GM23338 (cell line): Measurements from ENCODE around the gene PTK6. TPM values are rescaled to one million over a fixed set of nuclear protein-coding genes. Genes with fewer than 3 reads are reported as not detected.

Source experiments
- ATAC-seq: fragments of 200-7000 bp; cut with Tn5 transposase; 3 replicates; pipeline ENCODE4 v1.9.1; 2020
- DNase-seq: peaks from one replicate; pipeline ENCODE4 v3.0.0-alpha.2; 2015; ENCODE audit warnings: low spot score
- H2AFZ ChIP-seq: fragments of 200-600 bp; sonication (generic); 2 replicates; pipeline ENCODE4 v1.8.0; 2016; ENCODE audit warnings: antibody characterized with exemption, mild to moderate bottlenecking, moderate library complexity
- H3F3A ChIP-seq: fragments of 200-600 bp; sonication (generic); replicated peaks from 2 replicates; pipeline ENCODE4 v1.8.0; 2017; ENCODE audit warnings: antibody characterized with exemption, mixed run types, low read depth
- H3K27ac ChIP-seq: fragments of 200-600 bp; sonication (generic); 2 replicates; pipeline ENCODE4 v1.6.1; 2016; ENCODE audit warnings: low read depth
- H3K27me3 ChIP-seq: fragments of 200-600 bp; sonication (generic); 2 replicates; pipeline ENCODE4 v1.8.0; 2016; ENCODE audit warnings: mild to moderate bottlenecking, mixed run types, moderate library complexity; ENCODE audit not compliant: insufficient read depth
- H3K36me3 ChIP-seq: fragments of 200-600 bp; sonication (generic); 2 replicates; pipeline ENCODE4 v1.8.0; 2016; ENCODE audit warnings: mild to moderate bottlenecking; ENCODE audit not compliant: insufficient read depth
- H3K4me1 ChIP-seq: fragments of 200-600 bp; sonication (generic); 2 replicates; pipeline ENCODE4 v1.8.0; 2016; ENCODE audit warnings: mild to moderate bottlenecking, moderate library complexity; ENCODE audit not compliant: insufficient read depth
- H3K4me2 ChIP-seq: fragments of 200-600 bp; sonication (generic); 2 replicates; pipeline ENCODE4 v1.7.1; 2017; ENCODE audit warnings: mixed run types
- H3K4me3 ChIP-seq: fragments of 200-600 bp; sonication (generic); 2 replicates; pipeline ENCODE4 v1.6.1; 2016; ENCODE audit warnings: mixed run types
- H3K79me2 ChIP-seq: fragments of 200-600 bp; sonication (generic); replicated peaks from 2 replicates; pipeline ENCODE4 v1.8.0; 2017; ENCODE audit warnings: mild to moderate bottlenecking; ENCODE audit not compliant: insufficient read depth
- H3K9me2 ChIP-seq: fragments of 200-600 bp; sonication (generic); 2 replicates; pipeline ENCODE4 v1.8.0; 2017; ENCODE audit not compliant: insufficient read depth
- H4K20me1 ChIP-seq: fragments of 200-600 bp; sonication (generic); replicated peaks from 2 replicates; pipeline ENCODE4 v1.8.0; 2017; ENCODE audit warnings: mild to moderate bottlenecking; ENCODE audit not compliant: insufficient read depth
- H3K27ac Mint-ChIP-seq: 2 replicates; pipeline ENCODE4 v1.8.0; 2020; ENCODE audit warnings: inconsistent platforms, mild to moderate bottlenecking, moderate library complexity, mixed read lengths
- H3K27me3 Mint-ChIP-seq: 3 replicates; pipeline ENCODE4 v1.8.0; 2022; ENCODE audit warnings: low read depth, mild to moderate bottlenecking, moderate library complexity, mixed read lengths, inconsistent platforms; ENCODE audit not compliant: insufficient read depth, poor library complexity
- H3K36me3 Mint-ChIP-seq: 3 replicates; pipeline ENCODE4 v1.8.0; 2021; ENCODE audit warnings: low read depth, mild to moderate bottlenecking, inconsistent platforms, moderate library complexity, mixed read lengths
- H3K4me1 Mint-ChIP-seq: 3 replicates; pipeline ENCODE4 v1.8.0; 2020; ENCODE audit warnings: mild to moderate bottlenecking, inconsistent platforms, mixed read lengths
- H3K4me3 Mint-ChIP-seq: 3 replicates; pipeline ENCODE4 v1.8.0; 2021; ENCODE audit warnings: moderate library complexity, mild to moderate bottlenecking, inconsistent platforms, mixed read lengths
- H3K9me3 Mint-ChIP-seq: 3 replicates; pipeline ENCODE4 v1.8.0; 2020; ENCODE audit warnings: moderate library complexity, mild to moderate bottlenecking, inconsistent platforms, mixed read lengths
- CREB1 ChIP-seq: fragments of 250-450 bp; sonication (Bioruptor Pico); IDR thresholded peaks from 2 replicates; pipeline ENCODE4 v1.5.0; 2020; ENCODE audit warnings: low read depth, mild to moderate bottlenecking, moderate library complexity
- EZH2 ChIP-seq: fragments of 200-600 bp; sonication (generic); IDR thresholded peaks from one replicate; pipeline ENCODE4 v1.8.0; 2017; ENCODE audit warnings: antibody characterized with exemption, mild to moderate bottlenecking, low read depth; ENCODE audit not compliant: unreplicated experiment
- JUNB ChIP-seq: IDR thresholded peaks from one replicate; pipeline ENCODE4 v1.6.1; 2016; ENCODE audit warnings: antibody characterized with exemption; ENCODE audit not compliant: unreplicated experiment
- NANOG ChIP-seq: IDR thresholded peaks from 2 replicates; pipeline ENCODE4 v1.6.1; 2016; ENCODE audit warnings: antibody characterized with exemption, borderline replicate concordance
- POLR2AphosphoS5 ChIP-seq: IDR thresholded peaks from 2 replicates; pipeline ENCODE4 v1.6.1; 2016; ENCODE audit warnings: antibody characterized with exemption, low read depth
- polyA plus RNA-seq: library from polyadenylated mRNA; unstranded; fragments of >200 nt; fragmentation: Nextera tagmentation; extraction: Ambion mirVana; gene quantifications from 2 replicates; pipeline ENCODE4 v1.2.1, GENCODE V29; 2016
- total RNA-seq: library from RNA; depleted of rRNA; stranded (reverse); fragments of >200 nt; shearing (Covaris generic); gene quantifications from 2 replicates; pipeline ENCODE4 v1.2.3, GENCODE V29; 2014
- TF ChIP-seq, protein P1 (sequence below): fragments of 250-450 bp; sonication (Bioruptor Pico); IDR thresholded peaks from 2 replicates; pipeline ENCODE4 v1.5.0; 2020; ENCODE audit warnings: mild to moderate bottlenecking, moderate library complexity
- TF ChIP-seq, protein P2 (sequence below), 2 experiments: fragments of 200-600 bp in 1 of 2; sonication (generic) in 1 of 2; conservative IDR thresholded peaks; 2 replicates each; pipeline versions ENCODE4 v1.5.1 to v1.6.1; 2016 to 2017; ENCODE audit warnings: antibody characterized with exemption in 2 of 2, low read depth in 2 of 2, mild to moderate bottlenecking in 2 of 2, moderate library complexity in 1 of 2
- TF ChIP-seq, protein P3 (sequence below): IDR thresholded peaks from 2 replicates; pipeline ENCODE4 v1.6.1; 2016; ENCODE audit warnings: antibody characterized with exemption

Gene PTK6
- total and polyA plus RNA-seq, 2 experiments from 2014 or later, result 0.28 TPM; not detected in 1

DNA sequence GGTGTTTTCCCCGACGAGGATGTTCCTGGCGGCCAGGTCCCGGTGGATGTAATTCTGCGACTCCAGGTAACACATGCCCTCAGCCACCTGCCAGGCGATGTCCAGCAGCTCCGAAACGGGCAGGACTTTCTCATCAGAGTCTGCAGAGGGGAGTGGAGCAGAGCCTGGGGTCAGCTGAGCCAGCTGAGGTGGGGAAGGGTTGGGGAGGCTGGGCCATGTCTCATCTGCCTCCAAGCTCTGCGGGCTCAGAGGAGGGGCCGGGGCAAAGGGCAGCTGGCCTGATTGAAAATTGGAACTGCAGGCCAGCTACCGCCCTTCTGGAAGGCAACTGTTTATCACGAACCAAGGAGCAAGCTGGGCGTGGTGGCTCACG lies 6.4 kb downstream of the PTK6 start (continued):
- TF ChIP-seq, protein P1, sequence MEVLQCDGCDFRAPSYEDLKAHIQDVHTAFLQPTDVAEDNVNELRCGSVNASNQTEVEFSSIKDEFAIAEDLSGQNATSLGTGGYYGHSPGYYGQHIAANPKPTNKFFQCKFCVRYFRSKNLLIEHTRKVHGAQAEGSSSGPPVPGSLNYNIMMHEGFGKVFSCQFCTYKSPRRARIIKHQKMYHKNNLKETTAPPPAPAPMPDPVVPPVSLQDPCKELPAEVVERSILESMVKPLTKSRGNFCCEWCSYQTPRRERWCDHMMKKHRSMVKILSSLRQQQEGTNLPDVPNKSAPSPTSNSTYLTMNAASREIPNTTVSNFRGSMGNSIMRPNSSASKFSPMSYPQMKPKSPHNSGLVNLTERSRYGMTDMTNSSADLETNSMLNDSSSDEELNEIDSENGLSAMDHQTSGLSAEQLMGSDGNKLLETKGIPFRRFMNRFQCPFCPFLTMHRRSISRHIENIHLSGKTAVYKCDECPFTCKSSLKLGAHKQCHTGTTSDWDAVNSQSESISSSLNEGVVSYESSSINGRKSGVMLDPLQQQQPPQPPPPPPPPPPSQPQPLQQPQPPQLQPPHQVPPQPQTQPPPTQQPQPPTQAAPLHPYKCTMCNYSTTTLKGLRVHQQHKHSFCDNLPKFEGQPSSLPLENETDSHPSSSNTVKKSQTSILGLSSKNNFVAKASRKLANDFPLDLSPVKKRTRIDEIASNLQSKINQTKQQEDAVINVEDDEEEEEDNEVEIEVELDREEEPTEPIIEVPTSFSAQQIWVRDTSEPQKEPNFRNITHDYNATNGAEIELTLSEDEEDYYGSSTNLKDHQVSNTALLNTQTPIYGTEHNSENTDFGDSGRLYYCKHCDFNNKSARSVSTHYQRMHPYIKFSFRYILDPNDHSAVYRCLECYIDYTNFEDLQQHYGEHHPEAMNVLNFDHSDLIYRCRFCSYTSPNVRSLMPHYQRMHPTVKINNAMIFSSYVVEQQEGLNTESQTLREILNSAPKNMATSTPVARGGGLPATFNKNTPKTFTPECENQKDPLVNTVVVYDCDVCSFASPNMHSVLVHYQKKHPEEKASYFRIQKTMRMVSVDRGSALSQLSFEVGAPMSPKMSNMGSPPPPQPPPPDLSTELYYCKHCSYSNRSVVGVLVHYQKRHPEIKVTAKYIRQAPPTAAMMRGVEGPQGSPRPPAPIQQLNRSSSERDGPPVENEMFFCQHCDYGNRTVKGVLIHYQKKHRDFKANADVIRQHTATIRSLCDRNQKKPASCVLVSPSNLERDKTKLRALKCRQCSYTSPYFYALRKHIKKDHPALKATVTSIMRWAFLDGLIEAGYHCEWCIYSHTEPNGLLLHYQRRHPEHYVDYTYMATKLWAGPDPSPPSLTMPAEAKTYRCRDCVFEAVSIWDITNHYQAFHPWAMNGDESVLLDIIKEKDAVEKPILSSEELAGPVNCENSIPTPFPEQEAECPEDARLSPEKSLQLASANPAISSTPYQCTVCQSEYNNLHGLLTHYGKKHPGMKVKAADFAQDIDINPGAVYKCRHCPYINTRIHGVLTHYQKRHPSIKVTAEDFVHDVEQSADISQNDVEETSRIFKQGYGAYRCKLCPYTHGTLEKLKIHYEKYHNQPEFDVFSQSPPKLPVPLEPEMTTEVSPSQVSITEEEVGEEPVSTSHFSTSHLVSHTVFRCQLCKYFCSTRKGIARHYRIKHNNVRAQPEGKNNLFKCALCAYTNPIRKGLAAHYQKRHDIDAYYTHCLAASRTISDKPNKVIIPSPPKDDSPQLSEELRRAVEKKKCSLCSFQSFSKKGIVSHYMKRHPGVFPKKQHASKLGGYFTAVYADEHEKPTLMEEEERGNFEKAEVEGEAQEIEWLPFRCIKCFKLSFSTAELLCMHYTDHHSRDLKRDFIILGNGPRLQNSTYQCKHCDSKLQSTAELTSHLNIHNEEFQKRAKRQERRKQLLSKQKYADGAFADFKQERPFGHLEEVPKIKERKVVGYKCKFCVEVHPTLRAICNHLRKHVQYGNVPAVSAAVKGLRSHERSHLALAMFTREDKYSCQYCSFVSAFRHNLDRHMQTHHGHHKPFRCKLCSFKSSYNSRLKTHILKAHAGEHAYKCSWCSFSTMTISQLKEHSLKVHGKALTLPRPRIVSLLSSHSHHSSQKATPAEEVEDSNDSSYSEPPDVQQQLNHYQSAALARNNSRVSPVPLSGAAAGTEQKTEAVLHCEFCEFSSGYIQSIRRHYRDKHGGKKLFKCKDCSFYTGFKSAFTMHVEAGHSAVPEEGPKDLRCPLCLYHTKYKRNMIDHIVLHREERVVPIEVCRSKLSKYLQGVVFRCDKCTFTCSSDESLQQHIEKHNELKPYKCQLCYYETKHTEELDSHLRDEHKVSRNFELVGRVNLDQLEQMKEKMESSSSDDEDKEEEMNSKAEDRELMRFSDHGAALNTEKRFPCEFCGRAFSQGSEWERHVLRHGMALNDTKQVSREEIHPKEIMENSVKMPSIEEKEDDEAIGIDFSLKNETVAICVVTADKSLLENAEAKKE (CRISPR knock-in tag), result no peak
- no peak for TF ChIP-seq NANOG

GRCh38 chr20:63529861-63530787 lies 7.1 kb downstream of the PTK6 start:
- DNase-seq, result no peak
- Mint-ChIP-seq H3K9me3 (no peaks in the 10 kb centered on the region), H3K27ac (no peak overlapping the region), H3K4me1 (no peaks in the 10 kb centered on the region), H3K4me3 (no peak overlapping the region), H3K27me3 (peaks cover 11% of the 10 kb centered on the region), H3K36me3 (peaks cover under 1% of the 10 kb centered on the region; the same call in 1 of the 3 replicates)
- Histone ChIP-seq H2AFZ (no peak overlapping the region), H3K36me3 (no peaks in the 10 kb centered on the region), H3K4me3 (no peak overlapping the region), H3K27ac (no peak overlapping the region), H3K9me2 (no peaks in the 10 kb centered on the region), H4K20me1 (0 out of 2 replicates have a peak, but pooled peaks cover 2% of the 10 kb centered on the region), H3K4me2 (no peak overlapping the region), H3K4me1 (no peaks in the 10 kb centered on the region), H3K27me3 (no peaks in the 10 kb centered on the region), H3F3A (peaks cover 7% of the 10 kb centered on the region; the same call in 1 of the 2 replicates), H3K79me2 (no peaks in the 10 kb centered on the region)
- no peak for ATAC-seq
- TF ChIP-seq, protein P2, sequence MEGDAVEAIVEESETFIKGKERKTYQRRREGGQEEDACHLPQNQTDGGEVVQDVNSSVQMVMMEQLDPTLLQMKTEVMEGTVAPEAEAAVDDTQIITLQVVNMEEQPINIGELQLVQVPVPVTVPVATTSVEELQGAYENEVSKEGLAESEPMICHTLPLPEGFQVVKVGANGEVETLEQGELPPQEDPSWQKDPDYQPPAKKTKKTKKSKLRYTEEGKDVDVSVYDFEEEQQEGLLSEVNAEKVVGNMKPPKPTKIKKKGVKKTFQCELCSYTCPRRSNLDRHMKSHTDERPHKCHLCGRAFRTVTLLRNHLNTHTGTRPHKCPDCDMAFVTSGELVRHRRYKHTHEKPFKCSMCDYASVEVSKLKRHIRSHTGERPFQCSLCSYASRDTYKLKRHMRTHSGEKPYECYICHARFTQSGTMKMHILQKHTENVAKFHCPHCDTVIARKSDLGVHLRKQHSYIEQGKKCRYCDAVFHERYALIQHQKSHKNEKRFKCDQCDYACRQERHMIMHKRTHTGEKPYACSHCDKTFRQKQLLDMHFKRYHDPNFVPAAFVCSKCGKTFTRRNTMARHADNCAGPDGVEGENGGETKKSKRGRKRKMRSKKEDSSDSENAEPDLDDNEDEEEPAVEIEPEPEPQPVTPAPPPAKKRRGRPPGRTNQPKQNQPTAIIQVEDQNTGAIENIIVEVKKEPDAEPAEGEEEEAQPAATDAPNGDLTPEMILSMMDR (conservative IDR thresholded peaks at IDR 0.05; ENCODE audit: low read depth in 2 of 2), result no peak
- TF ChIP-seq JUNB (no peak), CREB1 (no peak), NANOG (no peak), POLR2AphosphoS5 (no peak), EZH2 (no peak)
- TF ChIP-seq, protein P3, sequence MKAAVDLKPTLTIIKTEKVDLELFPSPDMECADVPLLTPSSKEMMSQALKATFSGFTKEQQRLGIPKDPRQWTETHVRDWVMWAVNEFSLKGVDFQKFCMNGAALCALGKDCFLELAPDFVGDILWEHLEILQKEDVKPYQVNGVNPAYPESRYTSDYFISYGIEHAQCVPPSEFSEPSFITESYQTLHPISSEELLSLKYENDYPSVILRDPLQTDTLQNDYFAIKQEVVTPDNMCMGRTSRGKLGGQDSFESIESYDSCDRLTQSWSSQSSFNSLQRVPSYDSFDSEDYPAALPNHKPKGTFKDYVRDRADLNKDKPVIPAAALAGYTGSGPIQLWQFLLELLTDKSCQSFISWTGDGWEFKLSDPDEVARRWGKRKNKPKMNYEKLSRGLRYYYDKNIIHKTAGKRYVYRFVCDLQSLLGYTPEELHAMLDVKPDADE, result no peak
